ENCODE data around the gene CENPT. TPM values are rescaled to one million over a fixed set of nuclear protein-coding genes. Genes with fewer than 3 reads are reported as not detected.

CENPT gene
- total and polyA plus RNA-seq, 2 of the 13 experiments (the other 11 are each of a cell fraction or from before 2014, with no cell fraction given): 40.9 to 43.3 TPM

DNA sequence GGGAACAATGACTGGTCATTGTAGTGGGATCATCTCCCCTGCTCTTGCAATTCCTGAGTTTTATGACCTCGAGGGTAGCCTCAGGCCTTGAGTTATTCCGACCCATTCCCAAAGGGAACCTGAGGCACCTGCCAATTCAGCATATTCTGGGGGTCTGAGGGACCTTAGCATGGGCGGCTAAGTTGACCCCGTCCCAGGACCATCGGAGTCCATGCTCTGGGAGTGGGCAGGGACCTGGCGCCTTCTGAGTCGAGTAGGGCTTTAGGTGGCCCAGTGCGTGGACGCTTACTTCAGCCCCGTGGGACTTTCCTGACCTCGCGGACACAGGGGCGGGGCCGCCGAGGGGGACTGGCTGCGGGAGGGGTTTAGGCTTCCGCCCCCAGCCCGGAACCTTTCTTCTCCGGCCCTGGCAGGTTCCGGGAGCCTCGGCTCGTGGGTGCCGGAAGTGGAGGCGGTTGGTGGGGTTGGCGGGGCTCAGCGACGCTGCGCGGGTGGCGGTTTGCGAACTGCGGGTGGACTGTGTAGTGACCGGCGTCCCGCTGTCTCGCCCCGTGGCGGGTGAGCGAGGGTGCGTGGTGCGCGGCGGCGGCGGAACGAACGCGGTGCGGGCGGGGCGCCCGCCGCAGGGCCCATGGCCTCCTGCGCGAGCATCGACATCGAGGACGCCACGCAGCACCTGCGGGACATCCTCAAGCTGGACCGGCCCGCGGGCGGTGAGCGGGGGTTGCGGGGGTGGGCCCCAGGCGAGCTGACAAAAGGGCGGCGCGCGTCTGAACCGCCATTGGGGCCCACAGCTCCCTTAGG, 25.3 kb upstream of the CENPT start, which contains the start of gene EDC4 (continued):
- TF ChIP-seq, protein P1, sequence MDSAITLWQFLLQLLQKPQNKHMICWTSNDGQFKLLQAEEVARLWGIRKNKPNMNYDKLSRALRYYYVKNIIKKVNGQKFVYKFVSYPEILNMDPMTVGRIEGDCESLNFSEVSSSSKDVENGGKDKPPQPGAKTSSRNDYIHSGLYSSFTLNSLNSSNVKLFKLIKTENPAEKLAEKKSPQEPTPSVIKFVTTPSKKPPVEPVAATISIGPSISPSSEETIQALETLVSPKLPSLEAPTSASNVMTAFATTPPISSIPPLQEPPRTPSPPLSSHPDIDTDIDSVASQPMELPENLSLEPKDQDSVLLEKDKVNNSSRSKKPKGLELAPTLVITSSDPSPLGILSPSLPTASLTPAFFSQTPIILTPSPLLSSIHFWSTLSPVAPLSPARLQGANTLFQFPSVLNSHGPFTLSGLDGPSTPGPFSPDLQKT (CRISPR knock-in tag; IDR thresholded peaks at IDR 0.05; ENCODE audit: borderline replicate concordance): no peak
- TF ChIP-seq FLYWCH1 (CRISPR knock-in tag; IDR thresholded peaks at IDR 0.05) (no peak; the same call in 1 of the 2 replicates), KLF6 (CRISPR knock-in tag; IDR thresholded peaks at IDR 0.05) (peak; percentile 69; the same call in 1 of the 2 replicates), ZNF547 (CRISPR knock-in tag; IDR thresholded peaks at IDR 0.05) (peak; percentile 81), NONO (IDR thresholded peaks at IDR 0.05) (no peak), NONO (CRISPR knock-in tag; conservative IDR thresholded peaks at IDR 0.05) (peak; percentile 99), KDM1A (CRISPR knock-in tag; IDR thresholded peaks at IDR 0.05) (peak; percentile 42; the same call in 1 of the 2 replicates), ZNF773 (CRISPR knock-in tag; IDR thresholded peaks at IDR 0.05; ENCODE audit: borderline replicate concordance) (peak; percentile 75; the same call in 1 of the 2 replicates), TP53 (CRISPR knock-in tag; conservative IDR thresholded peaks at IDR 0.05) (peak; percentile 62; the same call in 1 of the 2 replicates), GFI1 (CRISPR knock-in tag; IDR thresholded peaks at IDR 0.05; ENCODE audit: borderline replicate concordance) (peak; percentile 78; the same call in 1 of the 2 replicates), ZNF460 (CRISPR knock-in tag; IDR thresholded peaks at IDR 0.05; ENCODE audit: borderline replicate concordance) (no peak), CHD4 (IDR thresholded peaks at IDR 0.05; ENCODE audit: borderline replicate concordance, low read length) (0 out of 2 replicates have a peak, but pooled peaks have one; percentile 38), ZNF703 (CRISPR knock-in tag; IDR thresholded peaks at IDR 0.05; ENCODE audit: borderline replicate concordance) (peak; percentile 76; the same call in 1 of the 2 replicates), PCBP1 (IDR thresholded peaks at IDR 0.05; ENCODE audit: borderline replicate concordance, low read depth, low read length) (0 out of 2 replicates have a peak, but pooled peaks have one; percentile 81), SRF (IDR thresholded peaks at IDR 0.05; ENCODE audit: low read depth, low read length) (0 out of 2 replicates have a peak, but pooled peaks have one; percentile 55), NFKB2 (CRISPR knock-in tag; IDR thresholded peaks at IDR 0.05; ENCODE audit: borderline replicate concordance) (peak; percentile 90; the same call in 1 of the 2 replicates), ZNF766 (CRISPR knock-in tag; IDR thresholded peaks at IDR 0.05; ENCODE audit: borderline replicate concordance) (peak; percentile 88), HNRNPLL (IDR thresholded peaks at IDR 0.05; ENCODE audit: low read depth, low read length, poor library complexity, severe bottlenecking) (peak; percentile 85), RELA (CRISPR knock-in tag; IDR thresholded peaks at IDR 0.05) (peak; percentile 98), ZNF350 (CRISPR knock-in tag; IDR thresholded peaks at IDR 0.05; ENCODE audit: borderline replicate concordance, low read depth) (peak; percentile 90), NFE2L2 (IDR thresholded peaks at IDR 0.05; ENCODE audit: low read length) (peak; percentile 4; the same call in 1 of the 2 replicates)
- TF ChIP-seq, protein P2, sequence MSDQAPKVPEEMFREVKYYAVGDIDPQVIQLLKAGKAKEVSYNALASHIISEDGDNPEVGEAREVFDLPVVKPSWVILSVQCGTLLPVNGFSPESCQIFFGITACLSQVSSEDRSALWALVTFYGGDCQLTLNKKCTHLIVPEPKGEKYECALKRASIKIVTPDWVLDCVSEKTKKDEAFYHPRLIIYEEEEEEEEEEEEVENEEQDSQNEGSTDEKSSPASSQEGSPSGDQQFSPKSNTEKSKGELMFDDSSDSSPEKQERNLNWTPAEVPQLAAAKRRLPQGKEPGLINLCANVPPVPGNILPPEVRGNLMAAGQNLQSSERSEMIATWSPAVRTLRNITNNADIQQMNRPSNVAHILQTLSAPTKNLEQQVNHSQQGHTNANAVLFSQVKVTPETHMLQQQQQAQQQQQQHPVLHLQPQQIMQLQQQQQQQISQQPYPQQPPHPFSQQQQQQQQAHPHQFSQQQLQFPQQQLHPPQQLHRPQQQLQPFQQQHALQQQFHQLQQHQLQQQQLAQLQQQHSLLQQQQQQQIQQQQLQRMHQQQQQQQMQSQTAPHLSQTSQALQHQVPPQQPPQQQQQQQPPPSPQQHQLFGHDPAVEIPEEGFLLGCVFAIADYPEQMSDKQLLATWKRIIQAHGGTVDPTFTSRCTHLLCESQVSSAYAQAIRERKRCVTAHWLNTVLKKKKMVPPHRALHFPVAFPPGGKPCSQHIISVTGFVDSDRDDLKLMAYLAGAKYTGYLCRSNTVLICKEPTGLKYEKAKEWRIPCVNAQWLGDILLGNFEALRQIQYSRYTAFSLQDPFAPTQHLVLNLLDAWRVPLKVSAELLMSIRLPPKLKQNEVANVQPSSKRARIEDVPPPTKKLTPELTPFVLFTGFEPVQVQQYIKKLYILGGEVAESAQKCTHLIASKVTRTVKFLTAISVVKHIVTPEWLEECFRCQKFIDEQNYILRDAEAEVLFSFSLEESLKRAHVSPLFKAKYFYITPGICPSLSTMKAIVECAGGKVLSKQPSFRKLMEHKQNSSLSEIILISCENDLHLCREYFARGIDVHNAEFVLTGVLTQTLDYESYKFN (CRISPR knock-in tag; conservative IDR thresholded peaks at IDR 0.05): peak; percentile 65
- TF ChIP-seq, protein P3, sequence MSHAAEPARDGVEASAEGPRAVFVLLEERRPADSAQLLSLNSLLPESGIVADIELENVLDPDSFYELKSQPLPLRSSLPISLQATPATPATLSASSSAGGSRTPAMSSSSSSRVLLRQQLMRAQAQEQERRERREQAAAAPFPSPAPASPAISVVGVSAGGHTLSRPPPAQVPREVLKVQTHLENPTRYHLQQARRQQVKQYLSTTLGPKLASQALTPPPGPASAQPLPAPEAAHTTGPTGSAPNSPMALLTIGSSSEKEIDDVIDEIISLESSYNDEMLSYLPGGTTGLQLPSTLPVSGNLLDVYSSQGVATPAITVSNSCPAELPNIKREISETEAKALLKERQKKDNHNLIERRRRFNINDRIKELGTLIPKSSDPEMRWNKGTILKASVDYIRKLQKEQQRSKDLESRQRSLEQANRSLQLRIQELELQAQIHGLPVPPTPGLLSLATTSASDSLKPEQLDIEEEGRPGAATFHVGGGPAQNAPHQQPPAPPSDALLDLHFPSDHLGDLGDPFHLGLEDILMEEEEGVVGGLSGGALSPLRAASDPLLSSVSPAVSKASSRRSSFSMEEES (CRISPR knock-in tag; IDR thresholded peaks at IDR 0.05): no peak
